SK-N-SH (cell line): ENCODE data around the gene ATP1A1.

Experiments
- CHD2 ChIP-seq: fragments of 150-350 bp; IDR thresholded peaks from 2 replicates; pipeline ENCODE4 v1.6.1; 2018; ENCODE audit warnings: low read length; ENCODE audit not compliant: partially characterized antibody
- CTCF ChIP-seq: fragments of 200-600 bp; sonication (generic); IDR thresholded peaks from 2 replicates; pipeline ENCODE4 v1.6.1; 2017; ENCODE audit warnings: antibody characterized with exemption, mild to moderate bottlenecking, moderate library complexity

- TF ChIP-seq CTCF (no peak), CHD2 (no peak)
Observed at GRCh38 chr1:116362050-116362449, 11.0 kb upstream of the ATP1A1 start.
